Kidney glomerular epithelial cell (primary cell): ENCODE data around the gene GLDN.

Experiments
- DNase-seq: peaks from one replicate; lab custom pipeline; 2025; lab: John Stamatoyannopoulos, UW

The GLDN gene

DNA sequence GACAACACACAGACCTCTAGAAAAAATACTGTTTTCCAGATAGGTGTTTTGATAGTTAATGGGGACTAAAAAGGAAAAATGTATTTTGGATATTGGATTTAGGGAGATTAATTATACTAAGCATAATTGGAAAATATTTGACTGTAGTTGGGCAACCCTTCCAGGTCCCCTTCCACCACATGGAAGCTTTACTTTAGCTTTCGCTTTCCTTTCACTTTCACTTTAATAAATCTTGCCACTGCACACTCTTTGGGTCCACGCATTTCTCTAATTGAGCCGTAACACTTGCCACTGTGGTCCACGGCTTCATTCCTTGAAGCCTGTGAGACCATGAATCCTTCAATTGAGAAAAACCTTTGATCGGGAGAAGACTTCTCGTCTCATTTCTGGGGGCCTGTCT is 15.5 kb downstream of the GLDN start:
- no peak for DNase-seq

- no peak for DNase-seq
Observed at GRCh38 chr15:51359981-51360380, 18.5 kb downstream of the GLDN start.

GRCh38 chr15:51363383-51363782 is 21.9 kb downstream of the GLDN start:
- no peak for DNase-seq

- DNase-seq = no peak
Observed at GRCh38 chr15:51365417-51365816, 24.0 kb downstream of the GLDN start.

DNA sequence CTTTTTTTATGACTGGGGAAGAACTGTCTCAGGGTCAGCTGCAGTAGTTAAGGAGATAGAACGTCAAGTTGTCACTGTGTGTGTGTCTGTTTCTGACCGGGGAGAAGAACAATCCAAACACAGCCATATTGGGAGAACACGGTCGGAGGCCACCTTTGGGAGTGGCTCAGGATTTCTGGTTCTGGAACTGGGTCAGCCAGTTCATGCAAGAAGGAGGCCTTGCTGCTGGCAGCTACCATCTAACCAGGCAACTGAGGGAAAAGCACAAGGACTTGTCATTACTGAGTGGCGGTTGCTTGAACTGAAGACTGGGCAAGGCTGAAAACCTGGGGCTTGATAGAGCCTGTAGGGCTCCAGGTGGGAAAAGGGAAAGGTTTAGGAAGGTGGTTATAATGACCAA is 24.6 kb downstream of the GLDN start:
- DNase-seq = no peak

DNA sequence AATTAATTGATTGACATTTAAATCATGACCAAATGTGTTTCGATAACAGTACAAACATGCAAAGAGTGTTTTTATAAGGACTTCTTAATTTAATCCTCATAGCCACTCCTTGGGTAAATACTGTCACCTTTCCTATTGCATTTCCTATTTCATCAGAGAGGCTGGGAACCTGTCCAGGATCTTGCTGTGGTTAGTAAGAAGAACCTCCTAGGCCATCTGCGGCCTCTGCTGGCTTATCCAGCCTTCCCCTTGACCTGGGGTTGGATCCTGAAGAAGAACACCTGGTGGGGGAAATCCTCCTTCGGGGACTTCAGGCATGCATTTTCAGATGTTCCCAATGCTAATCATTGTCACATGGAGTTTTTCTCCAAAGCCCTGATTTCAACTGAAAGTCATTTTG is 25.5 kb downstream of the GLDN start:
- no peak for DNase-seq

DNA sequence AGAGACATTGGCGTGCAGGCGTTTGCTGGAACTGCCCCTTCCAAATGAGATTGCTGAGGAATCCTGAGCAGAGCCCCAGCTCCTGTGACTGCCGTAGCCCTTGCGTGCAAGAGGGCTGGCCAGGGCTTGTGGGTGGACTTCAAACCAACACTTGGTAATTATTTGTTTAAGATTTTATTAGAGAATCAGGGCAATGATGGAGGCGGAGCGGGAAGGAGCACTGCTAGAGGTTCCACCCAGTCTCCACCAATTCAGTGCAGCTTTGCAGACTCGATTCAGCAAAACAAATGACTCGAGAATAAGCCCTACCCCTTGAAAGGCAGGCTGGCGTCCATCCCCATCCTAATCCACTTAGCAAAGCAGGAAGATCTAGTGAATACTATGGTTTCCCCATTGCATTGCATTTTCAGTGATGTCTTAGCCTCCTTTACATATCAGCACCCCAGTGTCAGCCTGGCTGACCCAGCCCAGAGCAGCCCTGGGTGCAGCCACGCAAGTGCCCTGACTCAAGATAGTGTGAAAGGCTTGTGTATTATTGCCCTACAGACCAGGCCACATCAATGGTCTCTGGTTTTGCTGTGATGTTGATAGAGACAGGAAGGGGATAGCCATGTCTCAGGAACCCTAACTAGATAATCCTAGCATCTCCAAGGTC is 26.0 kb downstream of the GLDN start:
- DNase-seq = no peak

DNA sequence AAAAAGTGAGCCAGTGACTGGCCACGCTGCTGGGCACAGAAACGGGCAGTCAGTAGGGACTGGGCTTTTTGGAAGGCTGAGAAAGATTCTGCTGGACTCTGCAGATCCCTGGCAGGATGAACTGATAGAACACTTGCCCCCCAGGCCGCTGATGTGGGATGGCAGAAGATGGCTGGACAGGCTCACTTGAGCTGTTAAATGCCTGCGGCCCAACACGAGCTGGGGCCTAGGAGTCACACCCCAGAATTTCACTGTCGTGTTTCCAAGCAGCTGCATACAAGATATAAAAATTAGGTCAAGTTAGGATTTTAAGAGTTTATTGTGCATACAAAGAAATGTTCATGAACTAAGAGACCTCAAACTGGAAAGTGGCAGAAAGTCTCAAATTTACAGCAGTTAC is 26.9 kb downstream of the GLDN start:
- DNase-seq = no peak

DNA sequence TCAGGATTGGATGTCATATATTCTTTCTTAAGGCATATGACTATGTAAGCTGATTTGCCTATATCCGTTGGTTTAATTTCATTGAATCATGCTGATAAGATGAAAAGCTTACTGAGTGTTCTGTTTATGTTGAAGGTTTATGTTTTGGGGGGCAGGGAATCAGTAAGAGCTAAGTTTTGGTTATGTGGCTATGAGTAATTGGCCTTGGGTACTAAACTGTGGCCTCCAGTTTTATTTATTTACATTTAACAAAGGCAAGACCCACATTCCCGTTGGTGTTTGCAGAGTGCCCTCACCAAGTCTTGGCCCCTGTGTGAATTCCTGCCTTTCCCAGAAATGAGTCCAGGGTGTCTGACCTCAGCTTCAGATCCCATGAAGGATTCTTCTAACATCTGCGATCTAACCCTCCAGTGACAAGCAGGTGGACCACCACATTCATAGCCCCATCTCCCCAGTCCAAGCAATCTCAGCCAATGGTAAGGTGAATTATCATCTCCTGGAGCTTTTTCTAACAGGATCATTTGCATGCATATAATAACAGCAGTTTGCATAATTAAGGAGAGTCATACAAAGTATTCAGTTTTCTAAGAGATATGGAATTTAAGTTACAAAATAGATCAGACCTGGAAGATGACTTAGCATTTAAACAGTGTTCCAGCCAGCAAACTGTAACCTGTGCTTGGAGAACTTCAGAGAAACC is 27.4 kb downstream of the GLDN start:
- no peak for DNase-seq

GRCh38 chr15:51369451-51369761 is 28.0 kb downstream of the GLDN start:
- no peak for DNase-seq

GRCh38 chr15:51371266-51371665 is 29.8 kb downstream of the GLDN start:
- DNase-seq = no peak

- DNase-seq = no peak
Observed at GRCh38 chr15:51374131-51374530, 32.7 kb downstream of the GLDN start.

DNA sequence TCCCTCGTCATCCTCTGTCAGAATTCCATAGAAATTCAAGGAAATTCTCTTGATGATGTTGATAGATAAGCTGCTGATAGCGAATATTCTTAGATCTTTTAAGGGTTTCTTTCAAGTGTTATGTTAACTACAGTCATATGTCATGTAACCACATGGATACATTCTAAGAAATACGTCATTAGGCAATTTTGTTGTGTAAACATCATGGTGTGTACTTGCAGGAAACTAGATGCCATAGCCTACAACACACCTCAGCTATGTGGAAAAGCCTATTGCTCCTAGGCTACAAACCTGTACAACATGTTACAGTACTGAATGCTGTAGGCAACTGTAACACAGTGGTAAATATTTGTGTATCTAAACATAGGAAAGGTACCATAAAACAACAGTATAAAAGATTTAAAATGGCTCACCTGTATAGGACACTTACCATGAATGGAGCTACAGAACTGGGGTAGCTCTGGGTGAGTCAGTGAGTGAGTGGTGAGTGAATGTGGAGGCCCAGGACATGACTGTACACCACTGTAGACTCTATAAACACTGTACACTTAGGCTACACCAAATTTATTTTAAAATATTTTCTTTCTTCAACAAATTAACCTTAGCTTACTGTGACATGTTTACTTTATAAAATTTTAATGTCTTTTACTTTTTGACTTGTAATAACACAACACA is 34.6 kb downstream of the GLDN start:
- DNase-seq = peak; percentile 30

DNA sequence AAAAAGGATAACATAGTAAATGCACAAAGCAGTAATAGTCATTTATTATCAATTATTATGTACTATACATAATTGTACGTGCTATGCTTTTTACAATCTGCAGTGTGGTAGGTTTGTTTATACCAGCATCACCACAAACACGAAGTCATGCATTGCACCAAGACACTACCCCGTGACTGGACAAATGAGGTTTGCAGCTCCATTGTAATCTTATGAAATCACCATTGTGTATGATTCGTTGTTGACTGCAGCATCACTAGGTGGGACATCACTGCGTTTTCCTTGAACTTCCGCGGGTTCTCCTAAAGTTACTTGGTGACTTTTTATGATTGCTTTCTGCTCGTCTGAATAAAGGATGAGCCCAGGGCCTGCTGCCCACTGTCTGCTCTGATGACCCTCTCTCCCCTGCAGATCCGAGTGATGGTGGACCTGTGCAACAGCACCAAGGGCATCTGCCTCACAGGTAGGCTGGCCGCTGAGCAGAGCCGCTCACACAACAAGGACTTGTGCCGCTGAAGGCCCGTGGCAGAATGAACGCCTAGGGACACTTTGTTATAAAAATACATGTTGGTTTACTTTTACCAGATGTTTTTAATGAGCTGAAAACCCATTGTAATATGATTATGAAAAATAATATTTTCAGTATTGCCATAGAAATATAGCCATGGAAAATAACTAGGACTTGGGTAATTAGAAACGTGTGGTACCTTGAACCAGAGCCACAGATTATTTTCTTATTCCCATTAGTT is 35.8 kb downstream of the GLDN start:
- DNase-seq = no peak

DNA sequence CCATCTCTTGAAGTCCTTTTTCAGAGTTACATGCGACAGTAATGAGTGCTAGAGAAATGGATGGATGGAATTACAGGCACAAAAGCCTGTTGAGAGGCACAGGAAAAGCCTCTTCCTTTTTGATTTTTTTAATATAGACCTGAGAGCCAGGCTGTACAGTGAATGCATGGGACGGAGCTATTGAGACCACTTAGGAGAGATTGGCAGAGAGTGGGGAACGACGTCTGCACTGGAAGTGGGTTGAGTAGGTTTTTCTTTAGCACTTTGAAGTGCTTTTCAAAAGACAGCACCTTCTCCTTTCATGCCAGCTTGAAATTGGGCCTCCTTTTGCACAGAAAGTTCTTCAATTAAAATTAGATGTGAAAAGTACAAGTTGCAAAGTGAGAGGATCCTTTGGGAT is 37.0 kb downstream of the GLDN start:
- no peak for DNase-seq

DNA sequence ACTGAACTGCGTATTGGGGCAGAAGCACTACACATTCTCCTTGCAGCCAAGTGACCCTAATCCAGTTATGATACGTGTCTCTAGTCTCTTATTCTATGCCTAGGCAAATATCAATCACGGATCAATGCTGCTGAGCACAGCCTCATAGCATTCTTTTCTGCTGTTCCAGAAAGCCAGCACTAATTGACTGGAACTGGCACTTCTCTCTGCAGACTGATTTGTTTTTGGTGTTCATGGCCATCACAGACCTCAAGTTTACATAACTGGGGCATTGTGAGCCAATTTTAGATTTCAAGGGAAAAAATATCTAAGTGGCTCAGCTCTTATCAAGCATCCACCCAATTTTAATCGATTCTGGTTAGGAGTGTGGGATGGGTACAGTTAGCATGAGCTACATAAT is 37.9 kb downstream of the GLDN start:
- DNase-seq = no peak

DNA sequence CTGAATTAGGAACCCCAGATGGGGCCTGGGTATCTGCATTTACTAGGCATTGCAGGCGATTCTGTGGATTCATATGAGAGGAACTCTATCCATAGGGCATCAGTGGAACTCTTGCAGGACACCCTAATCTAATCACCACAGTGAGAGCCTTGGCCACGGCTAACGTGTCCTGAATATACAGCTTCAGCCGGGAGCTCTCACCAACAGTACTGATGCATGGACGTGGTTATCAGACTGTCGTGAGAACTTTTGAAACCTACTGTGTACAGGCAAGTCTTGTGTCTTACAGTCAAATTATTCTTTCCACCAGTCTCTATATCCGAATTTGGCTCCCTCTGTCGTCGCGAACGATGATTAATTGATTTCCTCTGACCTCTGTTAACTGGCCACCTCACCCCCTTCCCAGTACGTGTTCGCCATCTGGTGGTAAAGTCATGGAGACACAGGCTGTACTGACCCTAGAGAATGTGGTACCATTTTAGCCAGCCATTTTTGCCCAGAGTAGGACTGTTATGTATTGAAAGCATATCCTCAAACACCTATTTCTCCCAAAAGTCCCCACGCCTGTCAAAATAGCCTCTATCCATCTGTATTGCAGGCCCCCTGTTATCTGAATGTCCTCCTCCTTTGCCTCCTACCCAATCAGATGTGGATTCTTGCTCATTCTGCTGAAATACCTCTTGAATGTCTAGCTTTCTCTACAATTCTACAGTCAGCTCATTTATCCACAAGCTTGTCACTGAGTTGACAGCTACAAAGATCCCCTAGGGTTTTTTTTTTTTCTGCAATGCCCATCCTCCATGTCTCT is 39.7 kb downstream of the GLDN start:
- peak; percentile 40 for DNase-seq

- DNase-seq = peak; percentile 18
Observed at GRCh38 chr15:51382787-51383186, 41.3 kb downstream of the GLDN start.

- no peak for DNase-seq
Observed at GRCh38 chr15:51386029-51386428, 44.6 kb downstream of the GLDN start.

GRCh38 chr15:51386486-51386885 is 45.0 kb downstream of the GLDN start:
- DNase-seq = no peak

GRCh38 chr15:51386960-51387698 is 45.7 kb downstream of the GLDN start:
- no peak for DNase-seq
